GM03348 (cell line): ENCODE results near the gene KRT75.
A peak's percentile ranks its signal among the peaks of the same experiment; 100 is the strongest.

Source experiments
- DNase-seq: peaks from one replicate; pipeline ENCODE4 v3.0.0; 2012; ENCODE audit warnings: low spot score

Gene KRT75

GRCh38 chr12:52391618-52392002 is 42.6 kb downstream of the KRT75 start:
- no peak for DNase-seq

- DNase-seq, result peak; percentile 76
Observed at GRCh38 chr12:52390739-52391617, 43.2 kb downstream of the KRT75 start.

- peak; percentile 50 for DNase-seq
Observed at GRCh38 chr12:52389313-52390207, 44.6 kb downstream of the KRT75 start.

- no peak for DNase-seq
Observed at GRCh38 chr12:52387859-52388258, 46.3 kb downstream of the KRT75 start.

GRCh38 chr12:52385226-52385702 is 48.9 kb downstream of the KRT75 start, which contains the start of gene KRT84:
TSS of gene KRT84 (minus strand) at chr12:52385652. CDS start at chr12:52385585, 67 bp downstream.
- DNase-seq, result no peak

GRCh38 chr12:52383331-52383730 is 50.8 kb downstream of the KRT75 start:
- no peak for DNase-seq

- DNase-seq, result no peak
Observed at GRCh38 chr12:52382854-52383253, 51.3 kb downstream of the KRT75 start.

- no peak for DNase-seq
Observed at GRCh38 chr12:52381206-52381605, 53.0 kb downstream of the KRT75 start.

GRCh38 chr12:52380271-52380694 is 53.9 kb downstream of the KRT75 start:
- peak; percentile 29 for DNase-seq

GRCh38 chr12:52379536-52379935 is 54.6 kb downstream of the KRT75 start:
- DNase-seq, result no peak

- no peak for DNase-seq
Observed at GRCh38 chr12:52378091-52378490, 56.1 kb downstream of the KRT75 start.

GRCh38 chr12:52377266-52377665 is 56.9 kb downstream of the KRT75 start:
- DNase-seq, result no peak
